ENCODE measurements around the gene SCARF1.
A peak's percentile ranks its signal among the peaks of the same experiment; 100 is the strongest.

The SCARF1 gene

GRCh38 chr17:1648963-1649843, 3.7 kb upstream of the SCARF1 start:
- H3K9me3 Mint-ChIP-seq, result no peaks in the 10 kb centered on the region
- no peak overlapping the region for H3K4me3 Mint-ChIP-seq
- no peak overlapping the region for H3K27ac Mint-ChIP-seq
- no peak for TF ChIP-seq CTCF (IDR thresholded peaks at IDR 0.05)
- peak; percentile 97 for DNase-seq
- peaks cover 28% of the 10 kb centered on the region for H3K36me3 Mint-ChIP-seq (ENCODE audit: low read depth)
- peaks cover 33% of the 10 kb centered on the region for H3K4me1 Mint-ChIP-seq
- H3K27me3 Mint-ChIP-seq (ENCODE audit: low read depth, poor library complexity), result peaks cover 27% of the 10 kb centered on the region

GRCh38 chr17:1648173-1648962, 2.8 kb upstream of the SCARF1 start:
- no peak for DNase-seq
- peaks cover 32% of the 10 kb centered on the region for H3K27me3 Mint-ChIP-seq (ENCODE audit: low read depth, poor library complexity)
- H3K36me3 Mint-ChIP-seq (ENCODE audit: low read depth), result peaks cover 20% of the 10 kb centered on the region

GRCh38 chr17:1647802-1648171, 2.3 kb upstream of the SCARF1 start:
- H3K27ac Mint-ChIP-seq, result no peak overlapping the region

More at GRCh38 chr17:1648173-1648962, 2.8 kb upstream of the SCARF1 start:
- TF ChIP-seq CTCF (IDR thresholded peaks at IDR 0.05), result peak; percentile 66
- Mint-ChIP-seq H3K4me3 (peak overlapping the region; percentile 54), H3K4me1 (peaks cover 37% of the 10 kb centered on the region), H3K27ac (no peak overlapping the region), H3K9me3 (no peaks in the 10 kb centered on the region)

GRCh38 chr17:1646199-1646875, 805 bp upstream of the SCARF1 start:
- no peak for TF ChIP-seq CTCF (IDR thresholded peaks at IDR 0.05)
- no peaks in the 10 kb centered on the region for H3K9me3 Mint-ChIP-seq
- no peak for DNase-seq
- H3K27me3 Mint-ChIP-seq (ENCODE audit: low read depth, poor library complexity), result peaks cover 48% of the 10 kb centered on the region
- no peak overlapping the region for H3K4me3 Mint-ChIP-seq
- H3K36me3 Mint-ChIP-seq (ENCODE audit: low read depth), result no peaks in the 10 kb centered on the region
- peaks cover 37% of the 10 kb centered on the region for H3K4me1 Mint-ChIP-seq
- no peak overlapping the region for H3K27ac Mint-ChIP-seq

More at GRCh38 chr17:1647802-1648171, 2.3 kb upstream of the SCARF1 start:
- Mint-ChIP-seq H3K4me1 (peaks cover 37% of the 10 kb centered on the region), H3K36me3 (ENCODE audit: low read depth) (peaks cover 14% of the 10 kb centered on the region), H3K9me3 (no peaks in the 10 kb centered on the region), H3K27me3 (ENCODE audit: low read depth, poor library complexity) (peaks cover 34% of the 10 kb centered on the region), H3K4me3 (no peak overlapping the region)
- DNase-seq, result no peak
- no peak for TF ChIP-seq CTCF (IDR thresholded peaks at IDR 0.05)

GRCh38 chr17:1644493-1645206, 882 bp downstream of the SCARF1 start:
- no peak overlapping the region for H3K27ac Mint-ChIP-seq
- H3K4me3 Mint-ChIP-seq, result peak overlapping the region; percentile 82
- H3K27me3 Mint-ChIP-seq (ENCODE audit: low read depth, poor library complexity), result peaks cover 55% of the 10 kb centered on the region
- H3K9me3 Mint-ChIP-seq, result no peaks in the 10 kb centered on the region
- H3K4me1 Mint-ChIP-seq, result peaks cover 45% of the 10 kb centered on the region
- no peak for TF ChIP-seq CTCF (IDR thresholded peaks at IDR 0.05)
- no peak for DNase-seq
- H3K36me3 Mint-ChIP-seq (ENCODE audit: low read depth), result no peaks in the 10 kb centered on the region
